GM18505 (cell line): Measurements from ENCODE around the gene KCNQ1OT1.

Experiments used
- ATAC-seq: cut with Tn5 transposase; IDR thresholded peaks from one replicate; pipeline ENCODE4 v1.9.1; 2021; ENCODE audit not compliant: unreplicated experiment
- POLR2A ChIP-seq: IDR thresholded peaks from 4 replicates; pipeline ENCODE4 v1.6.1; 2011; ENCODE audit warnings: borderline replicate concordance; ENCODE audit not compliant: insufficient read depth, insufficient read length; ENCODE audit errors: extremely low read depth

The KCNQ1OT1 gene

DNA sequence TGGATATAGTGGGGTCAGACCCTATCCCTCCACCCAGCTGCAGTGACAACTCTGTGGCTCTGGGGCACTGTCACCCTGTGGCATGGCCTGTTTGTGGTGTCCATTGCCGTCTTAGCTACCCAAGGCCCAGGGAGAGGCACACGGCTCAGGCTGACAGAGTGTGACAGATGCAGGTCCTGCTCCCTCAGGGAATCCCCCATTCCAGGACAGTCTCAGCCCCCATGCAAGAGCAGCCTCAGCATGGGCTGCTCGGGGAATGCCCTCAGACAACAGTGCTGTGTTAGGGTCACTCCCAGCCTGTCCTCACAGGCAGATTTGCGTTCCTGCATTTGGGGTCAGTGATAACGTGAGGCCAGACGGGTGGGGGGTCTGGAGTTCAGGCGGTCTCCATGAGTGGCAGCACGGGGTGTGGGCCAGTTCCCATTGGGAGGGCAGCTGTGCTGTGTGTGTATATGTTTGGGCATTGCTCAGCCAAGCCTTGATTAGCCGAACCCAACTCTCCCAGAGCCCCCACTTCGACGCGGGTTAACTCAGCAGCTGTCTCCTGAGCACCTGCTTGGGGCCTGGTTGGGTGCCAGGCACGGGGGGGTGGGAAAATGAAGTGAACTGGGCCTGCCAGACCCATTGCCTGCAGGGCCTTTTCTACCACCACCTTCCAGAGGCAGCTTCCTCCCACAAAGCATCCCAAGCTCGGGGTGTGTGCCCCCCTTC, 5.3 kb upstream of the KCNQ1OT1 start:
- no peak for TF ChIP-seq POLR2A
- no peak for ATAC-seq

GRCh38 chr11:2704356-2704755, 4.6 kb upstream of the KCNQ1OT1 start:
- ATAC-seq: no peak
- TF ChIP-seq POLR2A: no peak

- ATAC-seq: no peak
Observed at GRCh38 chr11:2703363-2704141, 3.8 kb upstream of the KCNQ1OT1 start.

GRCh38 chr11:2702771-2703362, 3.1 kb upstream of the KCNQ1OT1 start:
- ATAC-seq: no peak
- TF ChIP-seq POLR2A: no peak

More at GRCh38 chr11:2703363-2704141, 3.8 kb upstream of the KCNQ1OT1 start:
- no peak for TF ChIP-seq POLR2A

- TF ChIP-seq POLR2A: no peak
- ATAC-seq: no peak
Observed at GRCh38 chr11:2701898-2702434, 2.2 kb upstream of the KCNQ1OT1 start.

- no peak for ATAC-seq
- no peak for TF ChIP-seq POLR2A
Observed at GRCh38 chr11:2701230-2701629, 1.4 kb upstream of the KCNQ1OT1 start.

DNA sequence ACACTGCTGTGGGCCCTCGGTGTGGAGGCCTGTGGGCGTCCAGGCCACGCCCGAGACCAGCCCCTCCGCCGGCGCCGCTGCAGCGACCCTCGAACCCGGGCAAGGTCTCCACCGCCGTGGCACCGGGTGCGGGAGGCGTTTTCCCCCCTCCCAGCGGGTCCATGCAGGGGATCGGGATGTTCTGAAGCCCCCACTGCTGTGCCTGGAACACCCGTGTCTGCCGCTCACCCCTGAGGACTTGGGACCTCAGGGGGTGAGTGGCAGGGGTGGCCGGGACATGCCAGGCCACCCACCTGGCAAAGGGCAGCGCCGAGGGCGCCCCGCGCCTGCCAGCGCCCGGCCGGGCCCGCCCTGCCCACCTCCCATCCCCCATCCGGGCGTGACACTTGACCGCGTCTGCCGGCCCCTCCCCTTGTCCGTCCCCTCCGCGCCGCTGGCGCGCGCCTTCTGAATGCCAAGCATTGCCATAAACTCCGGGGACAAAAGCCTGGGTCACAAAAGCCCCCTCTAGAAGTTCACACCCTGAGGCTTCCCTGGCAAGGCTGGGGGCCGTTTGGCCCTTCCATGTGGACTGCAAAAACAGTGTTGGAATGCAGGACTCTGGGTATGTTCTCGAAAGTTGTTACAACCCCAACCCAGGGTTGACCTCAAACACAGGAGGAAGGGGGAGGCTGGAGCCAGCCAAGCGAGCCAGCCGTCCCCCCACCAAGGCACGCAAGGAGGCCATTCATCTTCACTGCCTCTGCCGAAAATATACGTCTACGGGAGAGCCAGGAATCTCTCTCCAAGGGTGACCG, 819 bp upstream of the KCNQ1OT1 start:
- no peak for ATAC-seq
- TF ChIP-seq POLR2A: no peak

GRCh38 chr11:2699185-2699530, 636 bp downstream of the KCNQ1OT1 start:
- ATAC-seq: peak; percentile 3
- no peak for TF ChIP-seq POLR2A

- no peak for TF ChIP-seq POLR2A
- no peak for ATAC-seq
Observed at GRCh38 chr11:2698386-2699184, 1.2 kb downstream of the KCNQ1OT1 start.

- no peak for TF ChIP-seq POLR2A
- ATAC-seq: no peak
Observed at GRCh38 chr11:2697866-2698265, 1.9 kb downstream of the KCNQ1OT1 start.

DNA sequence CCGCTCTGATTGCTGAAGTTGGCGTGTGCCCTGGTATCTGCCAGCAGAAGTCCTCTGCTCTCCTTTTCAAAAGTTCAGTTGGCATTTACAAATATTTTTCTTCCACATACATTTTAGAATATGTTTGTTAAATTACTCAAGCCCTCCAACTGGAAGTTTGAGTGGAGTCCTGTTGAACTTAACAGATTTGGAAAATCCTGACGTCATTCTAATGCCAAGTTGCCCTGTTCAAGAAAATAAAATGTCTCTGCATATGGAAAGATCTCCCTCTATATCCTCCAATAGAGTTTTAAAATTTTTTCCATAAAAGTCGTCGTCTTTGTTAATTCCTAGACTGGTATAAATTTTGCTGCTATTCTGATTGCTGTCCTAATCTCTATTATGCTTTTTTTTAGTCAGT, 3.3 kb downstream of the KCNQ1OT1 start:
- no peak for ATAC-seq
- TF ChIP-seq POLR2A: no peak

DNA sequence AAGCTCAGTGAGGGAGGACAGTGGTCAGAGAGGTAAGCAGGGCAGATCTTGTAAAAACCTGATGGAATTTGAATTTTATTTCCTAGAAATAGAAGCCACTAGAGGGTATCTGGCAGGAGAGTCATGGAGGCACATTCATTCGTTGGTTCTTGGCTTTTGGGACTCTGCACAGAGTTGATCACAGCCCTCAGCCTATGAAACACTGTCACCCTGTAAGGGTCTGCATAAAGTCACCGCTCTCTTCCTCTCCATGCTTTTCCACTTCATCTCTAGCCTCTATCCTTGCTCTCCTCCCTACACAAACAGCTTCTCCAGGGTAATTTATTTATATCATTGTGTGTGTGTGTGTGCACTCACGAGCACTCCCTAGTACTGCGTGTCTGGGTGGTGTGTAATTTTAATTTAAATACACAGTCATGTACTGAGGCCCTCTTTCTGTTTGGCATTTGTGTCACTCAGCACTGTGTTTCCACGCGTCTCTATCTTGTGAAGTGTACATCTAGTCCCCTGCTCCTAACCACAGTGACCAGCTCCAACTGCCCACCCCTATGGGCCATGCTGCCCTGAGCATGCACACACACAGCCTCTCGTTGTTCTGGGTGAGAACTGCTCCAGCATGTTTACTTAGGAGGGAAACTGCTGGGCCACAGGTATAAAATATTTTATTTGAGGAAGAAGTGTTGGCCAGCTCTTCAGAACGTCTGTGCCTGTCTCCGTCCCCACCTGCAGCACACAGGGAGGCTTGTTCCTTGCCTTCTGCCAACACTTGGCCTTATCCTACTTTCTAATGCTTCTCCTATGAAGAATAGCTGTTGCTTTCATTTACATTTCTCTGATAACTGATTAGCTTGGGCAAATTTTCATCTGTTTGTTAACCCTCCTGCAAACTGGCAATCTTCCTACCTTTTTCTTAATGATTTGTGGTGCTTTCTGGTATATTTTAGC, 4.5 kb downstream of the KCNQ1OT1 start:
- no peak for TF ChIP-seq POLR2A
- no peak for ATAC-seq

DNA sequence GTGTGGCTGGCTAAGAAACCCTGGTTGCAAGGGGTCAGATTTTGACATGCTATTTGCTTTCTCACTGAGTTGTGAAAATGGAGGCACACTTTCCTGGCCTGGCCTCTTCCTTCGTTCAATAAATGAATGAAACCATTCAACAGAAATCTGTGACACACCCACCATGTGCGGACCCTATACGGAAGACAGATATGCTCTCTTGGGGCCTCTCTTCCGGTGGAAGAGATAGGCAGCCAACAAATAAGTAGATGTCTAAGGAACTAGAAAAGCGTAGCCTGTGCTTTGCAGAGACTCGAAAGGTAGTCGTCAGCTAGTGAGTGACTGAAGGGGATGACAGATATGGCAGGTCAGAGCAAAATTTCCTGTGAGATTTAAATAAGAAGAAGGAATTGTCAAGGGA, 5.3 kb downstream of the KCNQ1OT1 start:
- ATAC-seq: no peak
- TF ChIP-seq POLR2A: no peak
